ENCODE results near the gene TNFSF13B.

TNFSF13B gene

DNA sequence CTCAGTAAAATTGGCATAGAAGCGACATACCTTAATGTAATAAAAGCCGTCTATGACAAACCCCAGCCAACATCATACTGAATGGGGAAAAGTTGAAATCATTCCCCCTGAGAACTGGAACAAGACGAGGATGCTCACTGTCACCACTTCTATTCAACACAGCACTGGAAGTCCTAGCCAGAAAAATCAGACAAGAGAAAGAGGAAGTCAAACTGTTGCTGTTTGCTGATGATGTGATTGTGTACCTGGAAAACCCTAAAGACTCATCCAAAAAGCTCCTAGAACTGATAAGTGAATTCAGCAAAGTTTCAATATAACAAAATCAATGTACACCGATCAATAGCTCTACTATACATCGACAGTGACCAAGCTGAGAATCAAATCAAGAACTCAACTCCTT, 63.3 kb downstream of the TNFSF13B start:
- no peak for DNase-seq (ENCODE audit: low read depth)
- no peak overlapping the region for H3K4me3 ChIP-seq (ENCODE audit: low read depth, low read length)

DNA sequence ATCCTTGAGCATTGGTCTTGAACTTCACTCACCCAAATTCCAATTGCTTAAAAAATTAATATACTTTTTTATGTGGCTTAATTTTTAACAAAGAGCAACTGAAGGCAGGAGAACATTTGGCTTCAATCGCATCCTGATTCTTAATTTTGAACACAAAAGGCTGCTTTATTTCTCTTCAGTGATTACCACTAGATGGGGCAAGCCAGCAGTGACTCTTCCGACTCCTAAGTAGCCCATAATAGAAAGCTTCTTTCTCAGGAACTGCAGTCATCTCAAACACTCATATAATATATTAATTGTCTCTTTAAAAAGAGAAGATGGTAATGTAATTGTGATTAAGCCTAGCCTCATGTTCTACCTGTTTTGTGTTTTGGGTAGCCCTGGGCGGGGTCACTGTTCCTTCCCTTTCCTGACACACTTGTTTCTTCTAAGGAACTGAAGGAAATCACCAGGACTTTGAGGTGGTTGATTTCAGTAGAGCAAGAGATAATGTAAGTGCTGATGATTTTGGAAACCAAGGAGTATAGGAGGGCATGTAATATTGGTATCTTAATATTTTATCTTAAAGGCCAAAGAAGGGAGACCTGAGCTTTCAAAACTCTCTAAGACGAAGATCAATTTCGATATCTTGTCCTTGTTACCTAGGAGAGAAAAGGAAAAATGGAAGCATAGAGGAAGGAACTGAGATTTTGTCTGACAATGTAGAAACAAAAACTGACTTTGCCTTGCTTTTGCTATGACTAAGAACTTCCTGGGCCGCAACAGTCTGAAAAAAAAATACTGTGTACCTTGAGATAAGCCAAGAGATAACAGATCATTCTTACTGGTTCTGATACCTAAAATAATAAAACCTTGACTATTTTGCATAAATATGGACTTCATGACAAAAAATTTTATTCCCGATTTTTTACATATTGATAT, 73.1 kb downstream of the TNFSF13B start:
- no peak overlapping the region for H3K4me3 ChIP-seq (ENCODE audit: low read depth, low read length)
- DNase-seq (ENCODE audit: low read depth), result peak; percentile 7

DNA sequence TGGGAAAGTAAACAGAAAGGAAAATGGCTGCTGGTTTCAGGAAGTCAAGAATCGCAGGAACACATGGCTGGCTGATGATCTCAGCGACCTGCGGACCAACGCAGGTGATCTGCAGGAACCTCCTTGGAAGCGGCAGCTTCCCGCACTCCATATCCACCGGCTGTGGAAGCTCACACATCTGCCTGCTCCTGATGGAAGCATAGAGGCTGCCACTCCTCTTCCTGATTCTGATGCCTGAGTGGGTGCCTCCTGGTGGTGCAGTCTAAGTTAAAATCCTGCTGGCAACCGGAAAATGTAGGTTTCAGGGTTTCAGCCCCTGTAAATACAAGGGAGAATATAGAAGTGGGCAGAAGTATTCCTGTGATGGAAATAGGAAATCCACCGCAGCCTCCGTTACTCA, 75.5 kb downstream of the TNFSF13B start:
- DNase-seq (ENCODE audit: low read depth), result no peak
- no peak overlapping the region for H3K4me3 ChIP-seq (ENCODE audit: low read depth, low read length)

DNA sequence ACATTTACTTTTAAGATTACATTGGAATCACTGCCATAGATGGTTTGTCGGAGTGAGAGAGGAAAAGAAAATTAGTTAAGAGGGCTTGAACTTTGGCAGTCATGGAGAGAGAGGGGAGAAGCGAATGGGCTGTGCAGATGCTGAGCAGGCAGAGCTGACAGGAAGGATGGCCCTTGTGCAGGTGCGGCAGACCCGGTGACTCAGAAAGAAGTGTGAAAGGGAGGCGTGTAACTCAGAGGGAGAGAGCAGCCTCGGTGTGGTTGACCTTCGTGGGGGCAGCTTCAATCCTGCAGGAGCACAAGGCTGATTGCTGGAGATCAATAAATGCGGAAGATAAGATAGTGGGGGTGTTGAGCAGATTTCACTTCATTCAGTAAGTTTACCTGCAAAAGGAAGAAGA, 76.9 kb downstream of the TNFSF13B start:
- H3K4me3 ChIP-seq (ENCODE audit: low read depth, low read length), result no peak overlapping the region
- no peak for DNase-seq (ENCODE audit: low read depth)

DNA sequence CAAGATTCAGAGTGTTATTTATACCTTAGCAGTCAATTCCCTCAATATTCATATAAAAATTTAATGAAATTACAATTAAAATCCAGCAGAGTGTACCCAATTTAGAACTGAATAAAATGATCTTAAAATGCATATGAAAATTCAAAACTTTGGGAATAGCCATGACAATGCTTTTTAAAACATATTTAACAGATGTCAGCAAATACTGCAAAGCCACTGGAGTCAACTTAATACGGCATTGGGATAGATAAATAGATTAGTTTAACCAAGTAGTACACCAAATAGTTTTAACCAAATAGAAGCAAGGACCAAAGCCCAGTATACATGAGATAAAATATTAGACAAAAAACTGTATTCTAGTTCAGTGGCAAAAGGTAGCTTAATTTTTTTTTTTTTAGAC, 79.8 kb downstream of the TNFSF13B start:
- DNase-seq (ENCODE audit: low read depth), result no peak
- no peak overlapping the region for H3K4me3 ChIP-seq (ENCODE audit: low read depth, low read length)

DNA sequence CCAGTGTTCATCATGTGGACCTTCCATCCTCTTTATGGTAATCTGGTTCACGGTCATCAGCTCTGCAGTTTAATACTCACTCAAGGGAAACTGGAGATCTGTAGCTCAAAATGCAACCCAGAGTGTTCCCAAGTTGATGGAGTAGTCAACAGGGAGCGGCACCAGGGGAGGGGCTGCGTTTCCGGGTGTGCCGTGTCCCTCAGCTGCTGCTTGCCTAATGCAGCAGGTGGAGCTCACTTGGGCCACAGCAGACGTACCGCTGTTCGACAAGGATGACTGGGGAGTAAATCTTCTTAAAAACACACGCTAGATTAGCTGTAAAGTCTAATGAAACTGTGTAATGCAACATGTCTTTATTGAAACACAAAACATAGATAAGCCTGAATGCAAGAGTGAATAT, 81.1 kb downstream of the TNFSF13B start:
- no peak overlapping the region for H3K4me3 ChIP-seq (ENCODE audit: low read depth, low read length)
- DNase-seq (ENCODE audit: low read depth), result no peak

DNA sequence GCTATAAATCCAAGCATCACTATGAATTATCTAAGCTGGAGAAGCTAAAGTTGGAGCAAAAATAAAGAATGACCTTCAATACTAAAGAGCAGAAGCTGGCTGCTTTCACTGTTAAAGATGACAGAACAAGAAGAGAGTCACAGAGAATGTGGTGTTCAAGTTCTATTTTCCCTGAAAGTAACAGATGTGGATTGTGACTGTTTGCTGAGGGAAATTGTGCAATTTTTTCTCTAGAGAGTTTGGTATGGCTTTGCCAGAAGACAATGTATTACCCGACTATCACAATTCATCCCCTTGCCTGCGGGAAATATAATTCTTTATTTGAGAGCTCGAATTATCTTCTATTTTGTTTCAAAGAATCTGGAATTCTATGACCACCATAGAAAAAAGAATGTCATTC, 83.1 kb downstream of the TNFSF13B start:
- H3K4me3 ChIP-seq (ENCODE audit: low read depth, low read length), result no peak overlapping the region
- no peak for DNase-seq (ENCODE audit: low read depth)

DNA sequence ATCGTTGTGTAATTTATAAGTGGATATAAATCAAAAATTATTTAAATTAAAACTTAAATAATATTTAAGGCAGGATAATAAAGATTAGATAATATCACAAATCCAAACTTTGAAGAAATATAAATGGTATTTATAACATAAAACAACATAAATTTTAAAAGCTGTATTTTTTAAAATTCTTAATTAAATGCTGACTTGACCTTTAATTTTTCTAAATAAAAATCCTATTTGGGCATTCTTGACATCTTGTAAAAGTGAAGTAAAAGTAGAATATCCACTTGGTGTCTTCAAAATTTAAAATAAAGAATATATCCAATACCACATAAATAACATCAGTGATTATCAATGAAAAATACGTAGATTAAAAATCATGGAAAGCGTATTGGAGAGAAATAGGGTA, 87.7 kb downstream of the TNFSF13B start:
- DNase-seq (ENCODE audit: low read depth), result no peak

More for the DNA sequence above, 87.7 kb downstream of the TNFSF13B start:
- H3K4me3 ChIP-seq (ENCODE audit: low read depth, low read length), result no peak overlapping the region
